Measurements from ENCODE around the gene CBLB. TPM values are rescaled to one million over a fixed set of nuclear protein-coding genes. Genes with fewer than 3 reads are reported as not detected.

CBLB gene
- total RNA-seq, 1 donor from 2014 or later = 45.9 TPM

DNA sequence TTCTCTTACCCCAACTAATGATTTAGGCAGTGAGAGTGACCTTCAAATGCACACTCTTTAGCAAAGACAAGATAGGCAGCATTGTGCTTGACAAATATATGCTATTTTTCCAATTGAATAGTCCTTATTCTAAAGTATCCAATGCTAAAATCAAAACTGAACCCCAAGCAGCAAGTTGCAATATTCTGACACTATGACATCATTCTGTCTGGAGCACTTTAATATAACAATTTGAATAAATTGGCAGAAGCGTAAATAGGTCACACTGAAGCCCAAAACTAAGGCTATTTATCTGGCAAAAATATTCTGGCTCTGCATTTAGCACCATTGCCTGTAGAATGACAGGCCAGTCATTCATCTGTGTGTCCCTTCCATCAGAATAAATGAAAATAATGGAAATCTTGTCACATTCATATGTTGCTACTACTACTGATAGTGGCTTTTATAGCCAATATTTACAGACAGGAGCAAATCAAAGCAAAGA lies 2.9 kb downstream of the CBLB start:
- peak; percentile 17 for FAIRE-seq
- H3K4me2 ChIP-seq (ENCODE audit: low read length) = peak overlapping the region; percentile 87
- Mint-ChIP-seq H3K27ac (ENCODE audit: unreplicated experiment) (no peak overlapping the region), H3K4me1 (ENCODE audit: low read depth, unreplicated experiment) (peaks cover 13% of the 10 kb centered on the region), H3K4me3 (ENCODE audit: unreplicated experiment) (peak overlapping the region; percentile 95), H3K27me3 (ENCODE audit: low read depth, unreplicated experiment) (no peaks in the 10 kb centered on the region), H3K9me3 (ENCODE audit: unreplicated experiment) (no peaks in the 10 kb centered on the region), H3K36me3 (ENCODE audit: low read depth, unreplicated experiment) (no peaks in the 10 kb centered on the region)
- no peak for DNase-seq (ENCODE audit: low read depth)
- H3K9me3 ChIP-seq (ENCODE audit: insufficient read depth, low read depth, low read length) = no peaks in the 10 kb centered on the region
- H3K4me1 ChIP-seq (ENCODE audit: insufficient read depth, low read length) = peaks cover 22% of the 10 kb centered on the region
- peaks cover 51% of the 10 kb centered on the region for H4K20me1 ChIP-seq (ENCODE audit: insufficient read depth, low read length)
- no peak overlapping the region for H3K27ac ChIP-seq (ENCODE audit: low read depth, low read length)
- H3K79me2 ChIP-seq (ENCODE audit: insufficient read depth, low read length) = peaks cover 79% of the 10 kb centered on the region
- H2AFZ ChIP-seq (ENCODE audit: low read depth, low read length) = no peak overlapping the region
- peak overlapping the region; percentile 98 for H3K4me3 ChIP-seq (ENCODE audit: insufficient read depth, low read depth, low read length)
- H3K9ac ChIP-seq (ENCODE audit: low read length) = peak overlapping the region; percentile 96
- peaks cover 9% of the 10 kb centered on the region for H3K36me3 ChIP-seq (ENCODE audit: insufficient read depth, low read length)
- TF ChIP-seq, protein P1, sequence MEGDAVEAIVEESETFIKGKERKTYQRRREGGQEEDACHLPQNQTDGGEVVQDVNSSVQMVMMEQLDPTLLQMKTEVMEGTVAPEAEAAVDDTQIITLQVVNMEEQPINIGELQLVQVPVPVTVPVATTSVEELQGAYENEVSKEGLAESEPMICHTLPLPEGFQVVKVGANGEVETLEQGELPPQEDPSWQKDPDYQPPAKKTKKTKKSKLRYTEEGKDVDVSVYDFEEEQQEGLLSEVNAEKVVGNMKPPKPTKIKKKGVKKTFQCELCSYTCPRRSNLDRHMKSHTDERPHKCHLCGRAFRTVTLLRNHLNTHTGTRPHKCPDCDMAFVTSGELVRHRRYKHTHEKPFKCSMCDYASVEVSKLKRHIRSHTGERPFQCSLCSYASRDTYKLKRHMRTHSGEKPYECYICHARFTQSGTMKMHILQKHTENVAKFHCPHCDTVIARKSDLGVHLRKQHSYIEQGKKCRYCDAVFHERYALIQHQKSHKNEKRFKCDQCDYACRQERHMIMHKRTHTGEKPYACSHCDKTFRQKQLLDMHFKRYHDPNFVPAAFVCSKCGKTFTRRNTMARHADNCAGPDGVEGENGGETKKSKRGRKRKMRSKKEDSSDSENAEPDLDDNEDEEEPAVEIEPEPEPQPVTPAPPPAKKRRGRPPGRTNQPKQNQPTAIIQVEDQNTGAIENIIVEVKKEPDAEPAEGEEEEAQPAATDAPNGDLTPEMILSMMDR (IDR thresholded peaks at IDR 0.05; ENCODE audit: insufficient read depth, low read depth, low read length) = no peak
- TF ChIP-seq EZH2 (IDR thresholded peaks at IDR 0.05; ENCODE audit: insufficient read depth, low read length) = no peak
- H3K27me3 ChIP-seq (ENCODE audit: insufficient read depth, low read length) = no peaks in the 10 kb centered on the region

GRCh38 chr3:105865016-105865623 lies 3.7 kb downstream of the CBLB start:
- H3K27me3 Mint-ChIP-seq (ENCODE audit: low read depth, unreplicated experiment) = no peaks in the 10 kb centered on the region
- H3K36me3 Mint-ChIP-seq (ENCODE audit: low read depth, unreplicated experiment) = no peaks in the 10 kb centered on the region
- peaks cover 22% of the 10 kb centered on the region for H3K4me1 ChIP-seq (ENCODE audit: insufficient read depth, low read length)
- H4K20me1 ChIP-seq (ENCODE audit: insufficient read depth, low read length) = peaks cover 56% of the 10 kb centered on the region
- peak; percentile 39 for DNase-seq (ENCODE audit: low read depth)
- H3K9ac ChIP-seq (ENCODE audit: low read length) = no peak overlapping the region
- H3K36me3 ChIP-seq (ENCODE audit: insufficient read depth, low read length) = peaks cover 10% of the 10 kb centered on the region
- H3K9me3 ChIP-seq (ENCODE audit: insufficient read depth, low read depth, low read length) = no peaks in the 10 kb centered on the region
- peaks cover 14% of the 10 kb centered on the region for H3K4me1 Mint-ChIP-seq (ENCODE audit: low read depth, unreplicated experiment)
- no peak overlapping the region for H2AFZ ChIP-seq (ENCODE audit: low read depth, low read length)
- no peaks in the 10 kb centered on the region for H3K9me3 Mint-ChIP-seq (ENCODE audit: unreplicated experiment)
- H3K27me3 ChIP-seq (ENCODE audit: insufficient read depth, low read length) = no peaks in the 10 kb centered on the region
- no peak for FAIRE-seq
- peak overlapping the region; percentile 98 for H3K4me3 ChIP-seq (ENCODE audit: insufficient read depth, low read depth, low read length)
- H3K27ac ChIP-seq (ENCODE audit: low read depth, low read length) = no peak overlapping the region
- peak overlapping the region; percentile 87 for H3K4me2 ChIP-seq (ENCODE audit: low read length)
- TF ChIP-seq, protein P1 (IDR thresholded peaks at IDR 0.05; ENCODE audit: insufficient read depth, low read depth, low read length) = no peak
- TF ChIP-seq EZH2 (IDR thresholded peaks at IDR 0.05; ENCODE audit: insufficient read depth, low read length) = no peak
- H3K79me2 ChIP-seq (ENCODE audit: insufficient read depth, low read length) = peaks cover 86% of the 10 kb centered on the region
- no peak overlapping the region for H3K27ac Mint-ChIP-seq (ENCODE audit: unreplicated experiment)
- peak overlapping the region; percentile 95 for H3K4me3 Mint-ChIP-seq (ENCODE audit: unreplicated experiment)

DNA sequence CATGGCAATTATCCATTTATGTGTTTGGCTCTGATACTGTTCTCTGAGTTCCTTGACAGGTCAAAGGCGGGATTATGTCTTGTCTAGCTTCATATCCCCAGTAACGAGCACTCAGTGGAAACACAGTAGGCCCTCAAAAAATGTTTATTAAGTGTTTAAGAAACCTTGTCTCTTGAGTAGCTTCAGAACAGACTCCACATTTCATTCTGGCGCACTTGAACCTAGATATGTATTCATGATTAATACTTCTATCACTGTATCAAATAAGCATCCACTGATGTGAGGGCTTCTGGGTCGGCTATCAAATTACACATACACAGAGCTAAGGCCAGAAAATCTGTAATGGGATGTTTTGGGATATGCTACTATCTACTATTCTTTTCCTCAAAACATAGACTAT lies 4.6 kb downstream of the CBLB start:
- Histone ChIP-seq H3K4me2 (ENCODE audit: low read length) (peak overlapping the region; percentile 87), H3K27ac (ENCODE audit: low read depth, low read length) (no peak overlapping the region), H3K27me3 (ENCODE audit: insufficient read depth, low read length) (no peaks in the 10 kb centered on the region), H3K4me1 (ENCODE audit: insufficient read depth, low read length) (peaks cover 18% of the 10 kb centered on the region), H4K20me1 (ENCODE audit: insufficient read depth, low read length) (peaks cover 59% of the 10 kb centered on the region), H3K4me3 (ENCODE audit: insufficient read depth, low read depth, low read length) (no peak overlapping the region), H2AFZ (ENCODE audit: low read depth, low read length) (no peak overlapping the region), H3K79me2 (ENCODE audit: insufficient read depth, low read length) (peaks cover 94% of the 10 kb centered on the region), H3K9ac (ENCODE audit: low read length) (no peak overlapping the region), H3K36me3 (ENCODE audit: insufficient read depth, low read length) (peaks cover 13% of the 10 kb centered on the region), H3K9me3 (ENCODE audit: insufficient read depth, low read depth, low read length) (no peaks in the 10 kb centered on the region)
- DNase-seq (ENCODE audit: low read depth) = no peak
- H3K27me3 Mint-ChIP-seq (ENCODE audit: low read depth, unreplicated experiment) = no peaks in the 10 kb centered on the region
- H3K9me3 Mint-ChIP-seq (ENCODE audit: unreplicated experiment) = no peaks in the 10 kb centered on the region
- no peak overlapping the region for H3K4me3 Mint-ChIP-seq (ENCODE audit: unreplicated experiment)
- H3K36me3 Mint-ChIP-seq (ENCODE audit: low read depth, unreplicated experiment) = no peaks in the 10 kb centered on the region
- TF ChIP-seq, protein P1 (IDR thresholded peaks at IDR 0.05; ENCODE audit: insufficient read depth, low read depth, low read length) = no peak
- TF ChIP-seq EZH2 (IDR thresholded peaks at IDR 0.05; ENCODE audit: insufficient read depth, low read length) = no peak
- no peak overlapping the region for H3K27ac Mint-ChIP-seq (ENCODE audit: unreplicated experiment)
- H3K4me1 Mint-ChIP-seq (ENCODE audit: low read depth, unreplicated experiment) = peaks cover 13% of the 10 kb centered on the region
- no peak for FAIRE-seq

Measured in astrocyte (in vitro differentiated cells and primary cell).